Uterus (tissue), 2 donors: ENCODE results near the gene OS9.

Experiments used
- POLR2A ChIP-seq, 2 donors: fragments of 450-650 bp; IDR thresholded peaks; one replicate each; pipeline ENCODE4 v1.6.1; 2016; ENCODE audit warnings: antibody characterized with exemption in 2 of 2, mild to moderate bottlenecking in 1 of 2, moderate library complexity in 1 of 2
- TF ChIP-seq, protein P1 (sequence below), 4 experiments: fragments of 200-600 bp in 2 of 4; fragments of 450-650 bp in 2 of 4; sonication (generic) in 2 of 4; IDR thresholded peaks; one replicate each; pipeline ENCODE4 v1.5.1; 2016 to 2019; ENCODE audit warnings: antibody characterized with exemption in 4 of 4, mild to moderate bottlenecking in 2 of 4, moderate library complexity in 1 of 4

DNA sequence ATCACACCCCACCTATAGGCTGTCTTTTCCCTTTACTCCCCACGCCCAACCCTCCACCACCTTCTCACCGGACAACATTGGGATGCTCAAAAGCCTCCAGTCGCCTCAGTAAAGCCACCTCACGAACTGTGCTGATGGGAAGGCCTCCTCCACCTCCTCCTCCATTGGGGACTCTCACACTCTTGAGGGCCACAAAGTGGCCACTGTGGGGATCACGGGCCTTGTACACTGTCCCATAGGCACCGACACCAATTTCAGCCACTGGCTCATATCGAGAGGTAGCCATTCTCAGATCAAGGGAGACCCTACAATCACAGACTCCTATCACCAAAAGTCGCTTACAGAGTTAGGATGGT, 57.5 kb downstream of the OS9 start:
- TF ChIP-seq, protein P1, sequence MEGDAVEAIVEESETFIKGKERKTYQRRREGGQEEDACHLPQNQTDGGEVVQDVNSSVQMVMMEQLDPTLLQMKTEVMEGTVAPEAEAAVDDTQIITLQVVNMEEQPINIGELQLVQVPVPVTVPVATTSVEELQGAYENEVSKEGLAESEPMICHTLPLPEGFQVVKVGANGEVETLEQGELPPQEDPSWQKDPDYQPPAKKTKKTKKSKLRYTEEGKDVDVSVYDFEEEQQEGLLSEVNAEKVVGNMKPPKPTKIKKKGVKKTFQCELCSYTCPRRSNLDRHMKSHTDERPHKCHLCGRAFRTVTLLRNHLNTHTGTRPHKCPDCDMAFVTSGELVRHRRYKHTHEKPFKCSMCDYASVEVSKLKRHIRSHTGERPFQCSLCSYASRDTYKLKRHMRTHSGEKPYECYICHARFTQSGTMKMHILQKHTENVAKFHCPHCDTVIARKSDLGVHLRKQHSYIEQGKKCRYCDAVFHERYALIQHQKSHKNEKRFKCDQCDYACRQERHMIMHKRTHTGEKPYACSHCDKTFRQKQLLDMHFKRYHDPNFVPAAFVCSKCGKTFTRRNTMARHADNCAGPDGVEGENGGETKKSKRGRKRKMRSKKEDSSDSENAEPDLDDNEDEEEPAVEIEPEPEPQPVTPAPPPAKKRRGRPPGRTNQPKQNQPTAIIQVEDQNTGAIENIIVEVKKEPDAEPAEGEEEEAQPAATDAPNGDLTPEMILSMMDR (IDR thresholded peaks at IDR 0.05): no peak
- TF ChIP-seq POLR2A (IDR thresholded peaks at IDR 0.05): no peak
